Uterus (tissue), 2 donors: ENCODE measurements around the gene CPA1.

Experiments used
- POLR2A ChIP-seq, 2 donors: fragments of 450-650 bp; IDR thresholded peaks; one replicate each; pipeline ENCODE4 v1.6.1; 2016; ENCODE audit warnings: antibody characterized with exemption in 2 of 2, mild to moderate bottlenecking in 1 of 2, moderate library complexity in 1 of 2
- TF ChIP-seq, protein P1 (sequence below), 4 experiments: fragments of 200-600 bp in 2 of 4; fragments of 450-650 bp in 2 of 4; sonication (generic) in 2 of 4; IDR thresholded peaks; one replicate each; pipeline ENCODE4 v1.5.1; 2016 to 2019; ENCODE audit warnings: antibody characterized with exemption in 4 of 4, mild to moderate bottlenecking in 2 of 4, moderate library complexity in 1 of 4

DNA sequence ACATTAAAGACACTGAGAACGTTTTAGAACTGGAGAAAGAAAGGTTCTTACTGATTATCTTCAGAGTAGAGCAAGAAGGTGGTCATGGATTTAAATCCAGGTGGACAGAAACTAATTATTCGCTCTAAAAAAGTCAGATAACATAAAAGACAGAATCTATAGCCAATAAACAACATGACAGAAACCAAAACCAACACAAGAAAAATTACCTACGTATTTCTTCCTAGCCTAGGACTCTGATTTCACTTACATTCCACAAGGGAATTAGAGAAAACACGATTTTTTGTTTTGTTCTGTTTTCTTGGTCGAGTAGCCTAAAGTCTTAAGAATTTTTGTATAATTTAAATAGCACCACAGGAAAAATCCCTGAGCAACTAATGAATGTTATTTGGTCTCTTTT, 15.1 kb downstream of the CPA1 start:
- TF ChIP-seq, protein P1, sequence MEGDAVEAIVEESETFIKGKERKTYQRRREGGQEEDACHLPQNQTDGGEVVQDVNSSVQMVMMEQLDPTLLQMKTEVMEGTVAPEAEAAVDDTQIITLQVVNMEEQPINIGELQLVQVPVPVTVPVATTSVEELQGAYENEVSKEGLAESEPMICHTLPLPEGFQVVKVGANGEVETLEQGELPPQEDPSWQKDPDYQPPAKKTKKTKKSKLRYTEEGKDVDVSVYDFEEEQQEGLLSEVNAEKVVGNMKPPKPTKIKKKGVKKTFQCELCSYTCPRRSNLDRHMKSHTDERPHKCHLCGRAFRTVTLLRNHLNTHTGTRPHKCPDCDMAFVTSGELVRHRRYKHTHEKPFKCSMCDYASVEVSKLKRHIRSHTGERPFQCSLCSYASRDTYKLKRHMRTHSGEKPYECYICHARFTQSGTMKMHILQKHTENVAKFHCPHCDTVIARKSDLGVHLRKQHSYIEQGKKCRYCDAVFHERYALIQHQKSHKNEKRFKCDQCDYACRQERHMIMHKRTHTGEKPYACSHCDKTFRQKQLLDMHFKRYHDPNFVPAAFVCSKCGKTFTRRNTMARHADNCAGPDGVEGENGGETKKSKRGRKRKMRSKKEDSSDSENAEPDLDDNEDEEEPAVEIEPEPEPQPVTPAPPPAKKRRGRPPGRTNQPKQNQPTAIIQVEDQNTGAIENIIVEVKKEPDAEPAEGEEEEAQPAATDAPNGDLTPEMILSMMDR (IDR thresholded peaks at IDR 0.05), result no peak
- no peak for TF ChIP-seq POLR2A (IDR thresholded peaks at IDR 0.05)
